GM23338 (cell line): ENCODE data around the gene RUSF1. TPM values are rescaled to one million over a fixed set of nuclear protein-coding genes. Genes with fewer than 3 reads are reported as not detected.

Source experiments
- ATAC-seq: fragments of 200-7000 bp; cut with Tn5 transposase; 3 replicates; pipeline ENCODE4 v1.9.1; 2020
- DNase-seq: peaks from one replicate; pipeline ENCODE4 v3.0.0-alpha.2; 2015; ENCODE audit warnings: low spot score
- H2AFZ ChIP-seq: fragments of 200-600 bp; sonication (generic); 2 replicates; pipeline ENCODE4 v1.8.0; 2016; ENCODE audit warnings: antibody characterized with exemption, mild to moderate bottlenecking, moderate library complexity
- H3F3A ChIP-seq: fragments of 200-600 bp; sonication (generic); replicated peaks from 2 replicates; pipeline ENCODE4 v1.8.0; 2017; ENCODE audit warnings: antibody characterized with exemption, mixed run types, low read depth
- H3K27ac ChIP-seq: fragments of 200-600 bp; sonication (generic); 2 replicates; pipeline ENCODE4 v1.6.1; 2016; ENCODE audit warnings: low read depth
- H3K27me3 ChIP-seq: fragments of 200-600 bp; sonication (generic); 2 replicates; pipeline ENCODE4 v1.8.0; 2016; ENCODE audit warnings: mild to moderate bottlenecking, mixed run types, moderate library complexity; ENCODE audit not compliant: insufficient read depth
- H3K36me3 ChIP-seq: fragments of 200-600 bp; sonication (generic); 2 replicates; pipeline ENCODE4 v1.8.0; 2016; ENCODE audit warnings: mild to moderate bottlenecking; ENCODE audit not compliant: insufficient read depth
- H3K4me1 ChIP-seq: fragments of 200-600 bp; sonication (generic); 2 replicates; pipeline ENCODE4 v1.8.0; 2016; ENCODE audit warnings: mild to moderate bottlenecking, moderate library complexity; ENCODE audit not compliant: insufficient read depth
- H3K4me2 ChIP-seq: fragments of 200-600 bp; sonication (generic); 2 replicates; pipeline ENCODE4 v1.7.1; 2017; ENCODE audit warnings: mixed run types
- H3K4me3 ChIP-seq: fragments of 200-600 bp; sonication (generic); 2 replicates; pipeline ENCODE4 v1.6.1; 2016; ENCODE audit warnings: mixed run types
- H3K79me2 ChIP-seq: fragments of 200-600 bp; sonication (generic); replicated peaks from 2 replicates; pipeline ENCODE4 v1.8.0; 2017; ENCODE audit warnings: mild to moderate bottlenecking; ENCODE audit not compliant: insufficient read depth
- H3K9me2 ChIP-seq: fragments of 200-600 bp; sonication (generic); 2 replicates; pipeline ENCODE4 v1.8.0; 2017; ENCODE audit not compliant: insufficient read depth
- H4K20me1 ChIP-seq: fragments of 200-600 bp; sonication (generic); replicated peaks from 2 replicates; pipeline ENCODE4 v1.8.0; 2017; ENCODE audit warnings: mild to moderate bottlenecking; ENCODE audit not compliant: insufficient read depth
- H3K27ac Mint-ChIP-seq: 2 replicates; pipeline ENCODE4 v1.8.0; 2020; ENCODE audit warnings: inconsistent platforms, mild to moderate bottlenecking, moderate library complexity, mixed read lengths
- H3K27me3 Mint-ChIP-seq: 3 replicates; pipeline ENCODE4 v1.8.0; 2022; ENCODE audit warnings: low read depth, mild to moderate bottlenecking, moderate library complexity, mixed read lengths, inconsistent platforms; ENCODE audit not compliant: insufficient read depth, poor library complexity
- H3K36me3 Mint-ChIP-seq: 3 replicates; pipeline ENCODE4 v1.8.0; 2021; ENCODE audit warnings: low read depth, mild to moderate bottlenecking, inconsistent platforms, moderate library complexity, mixed read lengths
- H3K4me1 Mint-ChIP-seq: 3 replicates; pipeline ENCODE4 v1.8.0; 2020; ENCODE audit warnings: mild to moderate bottlenecking, inconsistent platforms, mixed read lengths
- H3K4me3 Mint-ChIP-seq: 3 replicates; pipeline ENCODE4 v1.8.0; 2021; ENCODE audit warnings: moderate library complexity, mild to moderate bottlenecking, inconsistent platforms, mixed read lengths
- H3K9me3 Mint-ChIP-seq: 3 replicates; pipeline ENCODE4 v1.8.0; 2020; ENCODE audit warnings: moderate library complexity, mild to moderate bottlenecking, inconsistent platforms, mixed read lengths
- CREB1 ChIP-seq: fragments of 250-450 bp; sonication (Bioruptor Pico); IDR thresholded peaks from 2 replicates; pipeline ENCODE4 v1.5.0; 2020; ENCODE audit warnings: low read depth, mild to moderate bottlenecking, moderate library complexity
- CTCF ChIP-seq, 2 experiments: fragments of 200-600 bp in 1 of 2; sonication (generic) in 1 of 2; conservative IDR thresholded peaks; 2 replicates each; pipeline versions ENCODE4 v1.5.1 to v1.6.1; 2016 to 2017; ENCODE audit warnings: antibody characterized with exemption in 2 of 2, low read depth in 2 of 2, mild to moderate bottlenecking in 2 of 2, moderate library complexity in 1 of 2
- JUNB ChIP-seq: IDR thresholded peaks from one replicate; pipeline ENCODE4 v1.6.1; 2016; ENCODE audit warnings: antibody characterized with exemption; ENCODE audit not compliant: unreplicated experiment
- STAT1 ChIP-seq: IDR thresholded peaks from one replicate; pipeline ENCODE4 v1.6.1; 2016; ENCODE audit warnings: antibody characterized with exemption; ENCODE audit not compliant: unreplicated experiment
- ZNF331 ChIP-seq: fragments of 250-450 bp; sonication (Bioruptor Pico); IDR thresholded peaks from 2 replicates; pipeline ENCODE4 v1.5.0; 2020; ENCODE audit warnings: low read depth, mild to moderate bottlenecking, moderate library complexity
- ZNF462 ChIP-seq: fragments of 250-450 bp; sonication (Bioruptor Pico); IDR thresholded peaks from 2 replicates; pipeline ENCODE4 v1.5.0; 2020; ENCODE audit warnings: mild to moderate bottlenecking, moderate library complexity
- polyA plus RNA-seq: library from polyadenylated mRNA; unstranded; fragments of >200 nt; fragmentation: Nextera tagmentation; extraction: Ambion mirVana; gene quantifications from 2 replicates; pipeline ENCODE4 v1.2.1, GENCODE V29; 2016
- total RNA-seq: library from RNA; depleted of rRNA; stranded (reverse); fragments of >200 nt; shearing (Covaris generic); gene quantifications from 2 replicates; pipeline ENCODE4 v1.2.3, GENCODE V29; 2014

Gene RUSF1
- total and polyA plus RNA-seq, 2 experiments from 2014 or later: 8.9 to 36.1 TPM

- TF ChIP-seq ZNF462: no peak
- TF ChIP-seq CREB1 (CRISPR knock-in tag): no peak
- no peak for TF ChIP-seq JUNB
- no peak for TF ChIP-seq STAT1
- TF ChIP-seq ZNF331: no peak
- TF ChIP-seq CTCF (conservative IDR thresholded peaks at IDR 0.05; ENCODE audit: low read depth in 2 of 2): no peak
Observed at GRCh38 chr16:31456988-31457360, 51.2 kb downstream of the RUSF1 start (continued).

GRCh38 chr16:31455601-31456314 lies 52.4 kb downstream of the RUSF1 start:
- no peak overlapping the region for H3K27ac ChIP-seq
- peaks cover 41% of the 10 kb centered on the region for H3K4me1 ChIP-seq
- peaks cover 26% of the 10 kb centered on the region for H3K79me2 ChIP-seq
- Mint-ChIP-seq H3K36me3 (peaks cover 21% of the 10 kb centered on the region; the same call in 2 of the 3 replicates), H3K4me3 (peak overlapping the region; percentile 42; the same call in 2 of the 3 replicates), H3K4me1 (peaks cover 46% of the 10 kb centered on the region), H3K9me3 (peaks cover 4% of the 10 kb centered on the region; the same call in 2 of the 3 replicates), H3K27ac (peak overlapping the region; percentile 65), H3K27me3 (peaks cover 14% of the 10 kb centered on the region)
- no peaks in the 10 kb centered on the region for H3K9me2 ChIP-seq
- no peaks in the 10 kb centered on the region for H3K27me3 ChIP-seq
- no peak for ATAC-seq
- no peaks in the 10 kb centered on the region for H3K36me3 ChIP-seq
- DNase-seq: peak; percentile 79
- H4K20me1 ChIP-seq: peaks cover 19% of the 10 kb centered on the region
- H2AFZ ChIP-seq: no peak overlapping the region
- 0 out of 2 replicates have a peak overlapping the region, but pooled peaks have one; percentile 14 for H3K4me2 ChIP-seq
- no peak overlapping the region for H3K4me3 ChIP-seq
- H3F3A ChIP-seq: peaks cover 8% of the 10 kb centered on the region; the same call in 1 of the 2 replicates
- TF ChIP-seq JUNB (no peak), CTCF (conservative IDR thresholded peaks at IDR 0.05; ENCODE audit: low read depth in 2 of 2) (peak; percentile 70 to 72)
